GM23338 (cell line): Measurements from ENCODE around the gene HOXC9.

ENCODE experiments used
- CTCF ChIP-seq, 2 experiments: fragments of 200-600 bp in 1 of 2; sonication (generic) in 1 of 2; conservative IDR thresholded peaks; 2 replicates each; pipeline versions ENCODE4 v1.5.1 to v1.6.1; 2016 to 2017; ENCODE audit warnings: antibody characterized with exemption in 2 of 2, low read depth in 2 of 2, mild to moderate bottlenecking in 2 of 2, moderate library complexity in 1 of 2
- EZH2 ChIP-seq: fragments of 200-600 bp; sonication (generic); IDR thresholded peaks from one replicate; pipeline ENCODE4 v1.8.0; 2017; ENCODE audit warnings: antibody characterized with exemption, mild to moderate bottlenecking, low read depth; ENCODE audit not compliant: unreplicated experiment

DNA sequence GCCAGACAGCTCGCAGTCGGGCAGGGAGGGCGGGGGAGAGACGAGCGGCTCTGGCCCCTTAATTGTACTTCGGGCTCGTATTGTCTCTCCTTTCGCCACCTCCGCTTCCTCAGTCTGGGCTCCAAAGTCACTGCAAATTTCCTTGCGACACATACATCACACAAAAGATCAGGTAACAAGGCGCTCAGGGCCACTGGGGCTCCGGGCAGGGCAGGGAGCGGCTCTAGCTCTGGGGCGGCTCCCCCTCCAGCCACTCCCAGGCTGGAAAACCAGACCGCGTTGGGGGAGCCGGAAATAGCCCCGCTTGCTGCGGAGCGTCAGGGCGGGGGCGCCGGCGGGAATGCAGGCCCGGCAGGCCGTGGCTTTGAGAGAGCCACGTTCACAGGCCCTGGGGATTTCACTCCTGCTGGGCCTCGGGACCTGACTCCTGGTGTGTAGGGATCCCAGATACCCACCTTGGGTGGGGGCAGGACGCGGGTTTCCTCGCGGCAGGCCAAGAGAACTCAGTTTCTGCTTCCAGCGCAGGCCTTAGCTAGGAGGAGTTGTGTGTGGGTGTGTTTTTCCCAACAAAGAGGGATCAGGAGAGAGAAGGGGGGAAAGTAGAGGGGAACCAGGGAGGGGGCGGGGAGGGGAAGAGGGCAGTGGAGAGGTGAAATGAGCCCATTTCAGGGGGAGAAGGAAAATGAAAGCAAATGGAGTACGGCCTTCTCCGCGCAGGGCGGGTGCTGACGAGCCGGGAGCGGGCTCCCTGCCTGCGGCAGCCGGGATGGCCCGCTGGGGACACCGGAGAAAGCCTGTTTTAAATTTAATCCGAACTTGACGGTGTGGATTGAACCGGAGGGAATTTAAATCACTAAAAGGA lies 4.4 kb upstream of the HOXC9 start:
- TF ChIP-seq CTCF (conservative IDR thresholded peaks at IDR 0.05; ENCODE audit: low read depth in 2 of 2) (no peak), EZH2 (peak; percentile 62)
